Activated T-cell treated with anti-CD3 and anti-CD28 coated beads for 24 hours (primary cell): ENCODE results near the gene IDH1.
"Not testable (repeated sequence)": the region's sequence is repeated elsewhere in the genome, so short reads cannot be mapped to it uniquely, and the experiment has no call there.

Source experiments
- DNase-seq: peaks from one replicate; pipeline ENCODE4 v3.0.0-alpha.2; 2020; ENCODE audit warnings: low read depth

The IDH1 gene

GRCh38 chr2:208221873-208222272 lies 33.0 kb downstream of the IDH1 start:
- DNase-seq = not testable (repeated sequence)

- no peak for DNase-seq
Measured at GRCh38 chr2:208210688-208211451, 44.0 kb downstream of the IDH1 start.

- no peak for DNase-seq
Measured at GRCh38 chr2:208208335-208209085, 46.4 kb downstream of the IDH1 start.

GRCh38 chr2:208207769-208208168 lies 47.1 kb downstream of the IDH1 start:
- DNase-seq = no peak

GRCh38 chr2:208204166-208204565 lies 50.7 kb downstream of the IDH1 start:
- no peak for DNase-seq

GRCh38 chr2:208195531-208195930 lies 59.3 kb downstream of the IDH1 start:
- no peak for DNase-seq

GRCh38 chr2:208192611-208193236 lies 62.1 kb downstream of the IDH1 start:
- DNase-seq = no peak

- DNase-seq = no peak
Measured at GRCh38 chr2:208189810-208190503, 64.9 kb downstream of the IDH1 start, which contains the start of gene C2orf80. TSS of gene C2orf80 (minus strand) at chr2:208190030. CDS start at chr2:208186986, 3,044 bp downstream.

GRCh38 chr2:208189069-208189809 lies 65.6 kb downstream of the IDH1 start:
- DNase-seq = no peak

- DNase-seq = no peak
Measured at GRCh38 chr2:208186893-208187292, 68.0 kb downstream of the IDH1 start.

GRCh38 chr2:208186465-208186864 lies 68.4 kb downstream of the IDH1 start:
- no peak for DNase-seq
